GM12873 (cell line): ENCODE results near the gene TBC1D1.

Experiments used
- CTCF ChIP-seq: IDR thresholded peaks from 2 replicates; pipeline ENCODE4 v1.5.1; 2012; ENCODE audit warnings: low read depth, mild to moderate bottlenecking, moderate library complexity, low read length, control low read depth; ENCODE audit not compliant: insufficient read depth; ENCODE audit errors: missing control alignments

Gene TBC1D1

GRCh38 chr4:38084877-38085711, 194.2 kb downstream of the TBC1D1 start:
- no peak for TF ChIP-seq CTCF

GRCh38 chr4:38085751-38086150, 194.9 kb downstream of the TBC1D1 start:
- TF ChIP-seq CTCF, result no peak

GRCh38 chr4:38086151-38086848, 195.4 kb downstream of the TBC1D1 start:
- no peak for TF ChIP-seq CTCF

GRCh38 chr4:38086849-38087226, 196.0 kb downstream of the TBC1D1 start:
- TF ChIP-seq CTCF, result no peak

GRCh38 chr4:38088321-38088720, 197.4 kb downstream of the TBC1D1 start:
- no peak for TF ChIP-seq CTCF

GRCh38 chr4:38089961-38090360, 199.1 kb downstream of the TBC1D1 start:
- TF ChIP-seq CTCF, result no peak

- TF ChIP-seq CTCF, result no peak
Observed at GRCh38 chr4:38090455-38091246, 199.8 kb downstream of the TBC1D1 start.
